ENCODE data around the gene FIGNL1.

The FIGNL1 gene

GRCh38 chr7:50431316-50431715 lies 18.8 kb downstream of the FIGNL1 start:
- no peak for DNase-seq

DNA sequence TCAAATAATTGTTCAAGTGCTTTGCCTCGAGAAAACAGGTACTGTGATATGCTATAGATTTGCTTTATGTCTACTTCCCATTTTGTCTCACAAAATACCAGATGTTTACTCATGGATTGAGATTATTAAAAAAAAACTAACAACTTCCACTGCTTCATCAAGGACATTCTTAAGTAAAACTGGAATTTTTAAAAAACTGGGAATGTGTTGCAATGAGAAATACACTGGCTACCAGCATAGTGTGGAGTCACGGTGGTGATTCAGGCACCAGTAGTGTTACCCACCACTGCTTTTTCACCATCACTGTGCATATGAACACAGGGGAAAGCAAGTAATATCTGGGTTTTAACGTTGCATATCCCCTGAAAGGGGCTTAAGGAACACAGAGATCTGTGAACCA lies 21.2 kb downstream of the FIGNL1 start:
- DNase-seq = no peak

DNA sequence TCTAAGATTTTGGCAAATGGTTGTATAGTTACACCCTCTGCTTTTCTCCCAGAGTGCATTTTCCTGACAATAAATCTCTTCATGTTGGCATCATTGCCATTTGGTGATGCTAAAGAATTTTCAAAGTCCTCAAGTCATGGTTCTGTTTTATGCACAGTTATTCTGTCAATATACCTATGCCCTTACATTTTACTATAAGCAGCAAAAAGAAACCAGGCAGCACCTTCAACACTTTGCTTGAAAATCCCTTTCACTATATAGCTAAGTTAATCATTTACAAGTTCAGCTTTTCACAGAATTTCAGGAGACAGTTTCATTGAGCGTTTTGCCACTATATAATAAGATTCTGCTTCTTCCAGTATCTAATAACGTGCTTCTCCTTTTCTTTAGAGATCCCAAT lies 22.6 kb downstream of the FIGNL1 start:
- DNase-seq = no peak

- no peak for DNase-seq
These were observed 23.7 kb downstream of the FIGNL1 start for GRCh38 chr7:50426280-50427045.

DNA sequence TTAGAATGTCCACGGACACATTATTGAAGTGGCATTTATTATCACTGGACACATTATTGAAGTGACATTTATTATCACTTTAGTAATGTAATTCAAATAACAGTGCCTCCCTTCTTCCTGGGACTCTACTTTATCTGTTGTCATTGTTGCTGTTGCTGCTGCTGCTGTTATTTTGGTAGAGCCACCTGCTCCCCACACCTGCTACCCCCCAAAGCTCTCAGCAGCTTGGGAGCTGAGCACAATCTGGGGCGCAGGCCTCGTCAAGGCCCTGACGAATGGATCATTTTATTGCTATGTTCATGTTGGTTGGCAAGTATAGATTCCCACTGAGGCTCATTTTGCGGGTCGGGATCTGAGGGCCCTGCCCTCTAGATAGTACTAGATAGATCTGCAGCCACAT lies 24.8 kb downstream of the FIGNL1 start:
- DNase-seq = no peak

DNA sequence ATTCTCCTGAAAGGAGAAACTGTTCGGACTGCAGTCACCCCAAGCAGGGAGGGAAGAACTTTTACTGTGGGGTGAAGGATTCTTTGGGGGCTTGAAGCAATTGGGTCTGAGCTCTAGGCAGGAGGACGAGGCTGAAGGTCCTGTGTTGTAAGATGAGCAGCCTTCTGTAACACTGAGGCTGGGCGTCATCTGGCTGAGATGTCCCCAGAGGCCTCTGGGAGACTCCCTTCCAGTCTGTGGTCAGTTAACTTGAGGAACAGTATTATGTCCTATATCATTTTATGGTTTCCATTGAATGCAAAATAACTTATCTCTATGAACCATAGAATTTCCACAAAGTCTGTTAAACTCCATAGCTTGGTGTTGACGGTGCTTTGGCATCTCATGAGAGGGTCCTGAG lies 26.3 kb downstream of the FIGNL1 start:
- no peak for DNase-seq

- no peak for DNase-seq
These were observed 27.3 kb downstream of the FIGNL1 start for GRCh38 chr7:50422858-50423257.

DNA sequence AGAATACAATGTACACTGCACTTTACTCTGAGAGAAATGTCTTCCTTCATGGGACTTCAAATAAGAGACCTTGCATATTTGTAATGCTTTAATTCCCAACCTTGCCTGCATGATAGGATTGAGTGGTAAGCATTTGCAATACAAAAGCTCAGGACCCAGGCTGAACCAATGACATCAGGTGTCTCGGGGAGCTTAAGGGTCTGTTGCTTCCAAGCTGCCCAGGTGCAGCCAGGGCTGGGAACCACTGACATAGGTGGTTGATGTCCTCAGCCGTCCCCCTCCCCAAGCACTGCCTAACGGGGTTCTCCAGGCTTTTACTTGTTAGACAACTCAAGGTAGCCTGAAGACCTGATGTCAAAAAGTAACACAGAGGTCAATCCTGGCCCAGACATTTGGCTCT lies 29.1 kb downstream of the FIGNL1 start:
- no peak for DNase-seq

- no peak for DNase-seq
These were observed 31.4 kb downstream of the FIGNL1 start for GRCh38 chr7:50418526-50419290.

DNA sequence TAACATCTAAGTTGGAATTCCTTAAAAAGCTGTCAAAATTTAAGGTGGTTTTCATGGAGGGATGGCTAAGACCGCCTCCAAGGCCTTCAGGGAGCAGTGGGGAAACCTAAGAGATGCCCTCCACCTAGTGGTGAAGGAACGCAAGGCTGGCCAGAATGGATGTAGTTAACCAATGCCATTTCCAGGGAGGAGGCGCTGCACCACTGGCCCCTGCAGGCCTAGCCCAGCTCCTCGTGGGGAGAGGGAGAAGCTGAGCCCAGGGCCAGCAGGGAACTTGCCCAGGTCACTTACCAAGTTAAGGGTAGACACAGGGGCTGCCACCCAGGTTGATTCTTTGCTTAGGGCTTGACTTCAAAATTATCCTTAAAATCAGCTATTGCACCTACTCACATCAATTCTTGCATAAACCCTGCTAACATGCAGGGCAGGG lies 32.0 kb downstream of the FIGNL1 start:
- peak in 48 of 58 donors; percentile 10 to 77 (median 33) for DNase-seq

DNA sequence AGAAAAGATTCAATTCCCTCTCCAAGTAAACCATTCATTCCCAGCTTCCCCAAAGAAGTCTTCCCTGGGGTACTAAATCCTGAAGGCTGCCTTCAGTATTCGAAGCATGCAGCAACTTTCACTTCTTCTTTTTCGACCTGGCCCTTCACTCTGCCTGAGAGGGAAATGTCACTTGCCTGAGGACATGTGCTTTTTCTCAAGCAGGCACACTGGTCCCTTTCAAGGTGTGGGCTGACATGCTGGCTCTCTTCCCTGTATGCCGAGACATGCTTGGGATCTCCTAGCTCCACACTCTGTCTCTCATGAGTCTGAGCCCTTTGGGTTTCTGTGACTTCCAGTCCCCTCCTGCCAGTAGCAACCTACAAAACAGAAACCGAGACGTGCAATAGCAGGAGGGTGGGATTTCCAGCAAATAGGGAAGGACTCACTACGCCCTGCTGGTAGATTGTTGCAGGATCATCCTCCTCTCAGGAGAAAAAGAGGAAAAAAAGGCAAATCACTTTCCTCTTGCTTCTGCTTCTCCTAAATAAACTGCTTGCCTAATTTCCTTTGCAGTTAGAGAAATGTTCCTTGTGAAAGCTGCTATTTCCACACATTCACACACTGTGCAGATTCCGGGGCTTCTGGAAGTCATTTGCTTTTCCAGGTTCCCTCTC lies 33.5 kb downstream of the FIGNL1 start:
- peak in 6 of 58 donors; percentile 6 to 40 (median 11) for DNase-seq

DNA sequence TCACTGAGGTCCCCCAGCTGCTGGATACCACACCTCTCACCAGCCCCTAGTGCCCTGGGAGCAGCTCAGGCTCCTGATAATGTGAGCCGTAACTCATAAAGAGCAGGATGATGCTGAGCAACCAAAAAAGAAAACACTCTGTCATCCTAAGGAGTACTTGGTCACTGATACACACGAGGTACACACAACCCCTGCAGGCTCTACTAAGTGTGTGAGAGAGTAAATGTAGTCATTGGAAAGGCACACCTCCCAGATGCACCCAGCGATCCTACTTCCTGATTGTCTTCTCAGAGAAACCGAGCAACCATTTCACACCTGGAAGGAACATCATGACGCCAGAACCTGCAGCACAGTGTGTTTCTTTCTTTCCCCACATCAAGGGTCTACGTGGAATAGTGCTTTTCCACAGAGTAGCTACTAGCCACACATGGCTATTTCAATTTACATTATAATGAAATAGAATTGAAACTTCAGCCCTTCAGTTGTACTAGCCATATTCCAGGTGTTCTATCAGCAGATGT lies 34.2 kb downstream of the FIGNL1 start:
- no peak for DNase-seq

DNA sequence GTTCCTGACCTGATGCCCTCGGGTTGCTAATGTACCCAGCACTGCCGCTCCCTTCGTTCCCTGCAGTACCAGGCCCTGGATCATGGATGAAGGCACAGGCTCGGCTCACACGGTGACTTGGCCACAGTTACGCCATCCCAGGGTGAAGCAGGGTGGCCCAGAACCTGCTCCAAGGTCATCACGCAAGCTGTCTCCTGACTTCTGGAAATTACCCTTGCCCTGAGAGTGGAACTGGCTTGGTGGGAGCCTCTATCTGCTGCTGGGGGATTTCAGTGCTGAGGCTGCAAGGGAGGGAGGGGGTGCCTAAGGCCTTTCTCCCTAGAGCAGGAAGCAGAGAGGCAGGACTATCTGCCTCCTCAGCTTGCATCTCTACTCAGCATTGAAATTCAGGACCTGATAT lies 36.6 kb downstream of the FIGNL1 start:
- DNase-seq = no peak

DNA sequence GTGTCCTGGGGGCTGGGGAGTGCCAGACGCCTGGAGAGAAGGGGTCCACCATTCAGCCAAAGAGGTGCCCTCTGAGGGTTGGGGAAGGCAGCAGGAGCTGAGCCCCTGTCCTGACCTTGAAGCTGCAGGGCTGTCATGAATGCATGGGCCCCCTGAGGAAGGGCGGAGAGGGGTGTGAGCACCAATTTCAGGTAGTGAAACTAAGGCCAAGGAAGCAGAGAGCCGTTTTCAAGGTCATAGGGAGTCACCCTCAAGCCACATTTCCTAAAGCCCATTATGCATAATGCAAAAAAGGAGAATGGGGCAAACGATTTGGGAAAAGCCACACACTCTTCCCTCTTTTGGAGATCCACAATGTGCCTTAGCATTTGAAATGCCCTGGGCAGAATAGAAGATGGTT lies 37.2 kb downstream of the FIGNL1 start:
- no peak for DNase-seq

- DNase-seq = no peak
These were observed 38.8 kb downstream of the FIGNL1 start for GRCh38 chr7:50411332-50411731.

DNA sequence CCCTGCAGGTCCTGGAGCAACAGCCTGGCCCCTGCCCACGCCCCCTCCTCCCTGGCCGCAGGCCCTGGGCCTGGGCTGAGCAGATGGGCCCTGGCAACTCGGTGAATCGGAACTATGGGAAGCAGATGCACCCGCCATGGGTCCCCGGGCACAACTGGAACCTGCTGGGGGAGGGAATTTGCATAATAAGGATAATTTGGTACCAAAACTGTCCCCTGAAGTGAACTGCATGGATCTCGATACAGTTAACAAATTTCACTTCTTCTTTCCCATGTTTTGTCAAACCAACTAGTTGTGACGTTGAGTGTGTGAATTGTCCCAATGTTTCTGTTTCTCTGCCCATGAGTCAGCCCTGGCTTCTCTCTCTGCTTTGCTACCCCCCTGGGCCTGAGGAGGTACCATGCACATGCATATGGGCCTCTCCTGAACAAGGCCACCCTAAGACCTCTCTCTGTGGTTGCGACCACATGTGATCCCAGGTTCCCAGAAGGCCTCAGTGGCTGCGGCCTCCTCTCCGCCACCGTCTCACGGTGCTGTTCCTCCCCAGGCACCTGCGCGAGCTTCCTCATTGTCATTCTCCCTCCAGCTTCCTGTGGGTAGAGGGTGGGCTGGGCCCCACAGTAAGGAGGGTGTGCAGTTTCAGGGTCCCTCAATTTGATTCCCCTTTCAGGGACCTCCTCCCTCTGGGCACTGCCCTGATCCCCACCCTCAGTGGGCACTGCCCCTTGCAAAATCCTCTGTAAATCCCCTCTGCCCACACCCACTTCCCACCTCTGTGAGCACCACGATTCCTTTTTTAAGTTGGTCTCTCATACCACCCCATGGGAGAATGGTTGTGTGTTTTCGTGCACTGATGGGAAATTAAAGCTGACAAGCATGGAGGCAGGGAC lies 40.0 kb downstream of the FIGNL1 start:
- no peak for DNase-seq

DNA sequence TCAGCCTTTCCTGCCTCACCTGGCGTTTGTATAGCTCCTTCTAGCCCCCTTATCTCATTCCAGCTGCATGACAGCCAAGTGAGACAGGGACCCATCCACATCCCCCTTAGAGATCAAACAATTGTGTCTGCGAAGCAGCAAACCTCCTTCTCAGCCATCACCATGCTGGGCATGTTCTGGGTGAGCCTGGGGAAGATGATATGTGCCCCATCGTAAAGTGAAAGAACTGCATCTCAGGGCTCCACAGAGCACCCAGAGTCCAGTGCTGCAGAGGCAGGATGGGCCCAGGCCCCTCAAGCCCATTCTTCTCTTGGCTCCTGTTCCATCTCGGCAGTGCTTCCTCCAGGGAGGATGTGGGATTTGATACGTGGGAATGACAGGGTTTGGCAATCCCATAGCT lies 43.2 kb downstream of the FIGNL1 start:
- no peak for DNase-seq

DNA sequence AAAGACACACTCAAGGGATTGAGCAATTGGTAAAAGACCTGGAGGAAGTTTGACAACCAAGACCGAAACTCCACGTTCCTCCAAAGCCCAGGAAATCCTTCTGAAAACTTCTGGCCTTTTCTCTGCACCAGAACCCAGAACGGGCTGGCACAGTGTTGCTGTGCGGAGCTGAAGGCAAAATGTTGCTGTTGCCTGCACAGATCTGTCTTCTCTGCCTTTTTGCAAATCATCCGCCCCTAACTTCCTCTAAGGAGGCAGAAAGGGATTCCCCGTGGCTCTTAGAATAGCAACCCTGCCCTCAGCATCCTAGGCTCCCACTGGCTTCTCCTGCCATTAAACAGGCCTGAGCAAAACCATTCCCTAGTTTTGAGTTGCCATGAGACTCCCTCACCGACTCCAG lies 44.9 kb downstream of the FIGNL1 start:
- no peak for DNase-seq

GRCh38 chr7:50404392-50404791 lies 45.8 kb downstream of the FIGNL1 start:
- DNase-seq = no peak

DNA sequence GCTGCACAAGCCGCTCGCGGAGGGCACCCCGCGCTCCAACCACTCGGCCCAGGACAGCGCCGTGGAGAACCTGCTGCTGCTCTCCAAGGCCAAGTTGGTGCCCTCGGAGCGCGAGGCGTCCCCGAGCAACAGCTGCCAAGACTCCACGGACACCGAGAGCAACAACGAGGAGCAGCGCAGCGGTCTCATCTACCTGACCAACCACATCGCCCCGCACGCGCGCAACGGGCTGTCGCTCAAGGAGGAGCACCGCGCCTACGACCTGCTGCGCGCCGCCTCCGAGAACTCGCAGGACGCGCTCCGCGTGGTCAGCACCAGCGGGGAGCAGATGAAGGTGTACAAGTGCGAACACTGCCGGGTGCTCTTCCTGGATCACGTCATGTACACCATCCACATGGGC lies 50.0 kb downstream of the FIGNL1 start:
- DNase-seq = peak in 1 of 58 donors; percentile 18

- DNase-seq = no peak
These were observed 50.5 kb downstream of the FIGNL1 start for GRCh38 chr7:50399635-50400034.

Measured in anterior cingulate cortex (tissue), 58 donors.